Glutamatergic neuron (in vitro differentiated cells): ENCODE measurements around the gene HPSE2. TPM values are rescaled to one million over a fixed set of nuclear protein-coding genes. Genes with fewer than 3 reads are reported as not detected.

ENCODE experiments used
- DNase-seq: peaks from one replicate; pipeline ENCODE4 v3.0.0; 2022
- H3K27ac Mint-ChIP-seq: one replicate; pipeline ENCODE4 v1.8.0; 2020; ENCODE audit warnings: mild to moderate bottlenecking, mixed read lengths, inconsistent platforms; ENCODE audit not compliant: unreplicated experiment
- H3K27me3 Mint-ChIP-seq: one replicate; pipeline ENCODE4 v1.8.0; 2020; ENCODE audit warnings: mild to moderate bottlenecking, moderate library complexity, mixed read lengths, inconsistent platforms; ENCODE audit not compliant: unreplicated experiment
- H3K36me3 Mint-ChIP-seq: one replicate; pipeline ENCODE4 v1.8.0; 2020; ENCODE audit warnings: mild to moderate bottlenecking, mixed read lengths, inconsistent platforms; ENCODE audit not compliant: unreplicated experiment
- H3K4me1 Mint-ChIP-seq: one replicate; pipeline ENCODE4 v1.8.0; 2020; ENCODE audit warnings: mild to moderate bottlenecking, low read depth, mixed read lengths, inconsistent platforms; ENCODE audit not compliant: unreplicated experiment
- H3K4me3 Mint-ChIP-seq: one replicate; pipeline ENCODE4 v1.8.0; 2020; ENCODE audit warnings: mild to moderate bottlenecking, mixed read lengths, inconsistent platforms; ENCODE audit not compliant: unreplicated experiment
- H3K9me3 Mint-ChIP-seq: one replicate; pipeline ENCODE4 v1.8.0; 2020; ENCODE audit warnings: mild to moderate bottlenecking, moderate library complexity, mixed read lengths, inconsistent platforms; ENCODE audit not compliant: unreplicated experiment
- CTCF ChIP-seq: fragments of 200-600 bp; sonication (generic); IDR thresholded peaks from one replicate; pipeline ENCODE4 v1.5.0; 2021; ENCODE audit not compliant: partially characterized antibody, unreplicated experiment
- total RNA-seq: library from RNA; stranded (reverse); fragmentation: NEBNext Ultra II Directional; extraction: Animal tissue kit (Norgen Biotek cat#: 25700); gene quantifications from one replicate; pipeline ENCODE4 v1.2.1, GENCODE V29; 2021; ENCODE audit not compliant: unreplicated experiment

HPSE2 gene
- total RNA-seq, 1 donor from 2014 or later, result not detected

DNA sequence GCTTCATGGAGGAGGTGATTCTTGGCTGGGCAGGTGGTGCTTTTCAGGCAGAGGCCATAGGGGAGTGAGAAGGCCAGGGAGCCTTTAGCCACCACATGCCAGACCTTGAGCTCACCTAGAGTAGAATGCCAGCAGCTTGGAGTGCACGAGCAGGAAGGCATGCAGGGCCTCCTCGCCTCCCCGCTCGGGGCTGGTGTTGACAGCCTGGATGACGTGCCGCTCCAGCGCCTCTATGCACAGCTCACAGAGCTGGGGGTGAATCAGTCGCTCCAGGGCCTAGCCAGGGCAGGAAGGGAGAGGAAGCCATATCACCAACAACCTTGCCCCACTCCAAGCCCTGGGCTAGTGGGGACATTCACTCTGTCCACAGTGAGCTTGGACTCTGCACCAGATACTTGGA is 804.6 kb downstream of the HPSE2 start:
- Mint-ChIP-seq H3K27me3 (no peaks in the 10 kb centered on the region), H3K36me3 (peaks cover 24% of the 10 kb centered on the region)
- no peak for TF ChIP-seq CTCF

GRCh38 chr10:98430427-98430826 is 805.2 kb downstream of the HPSE2 start:
- Mint-ChIP-seq H3K27ac (no peak overlapping the region), H3K4me3 (no peak overlapping the region), H3K4me1 (no peaks in the 10 kb centered on the region), H3K9me3 (peaks cover 2% of the 10 kb centered on the region), H3K36me3 (peaks cover 24% of the 10 kb centered on the region), H3K27me3 (no peaks in the 10 kb centered on the region)
- no peak for DNase-seq
- TF ChIP-seq CTCF, result no peak

More for the DNA sequence above, 804.6 kb downstream of the HPSE2 start:
- H3K27ac Mint-ChIP-seq, result no peak overlapping the region
- peaks cover 2% of the 10 kb centered on the region for H3K9me3 Mint-ChIP-seq
- no peak overlapping the region for H3K4me3 Mint-ChIP-seq
- no peak for DNase-seq
- H3K4me1 Mint-ChIP-seq, result no peaks in the 10 kb centered on the region

GRCh38 chr10:98429320-98430072 is 806.2 kb downstream of the HPSE2 start:
- Mint-ChIP-seq H3K36me3 (peaks cover 24% of the 10 kb centered on the region), H3K9me3 (no peaks in the 10 kb centered on the region), H3K4me1 (no peaks in the 10 kb centered on the region), H3K4me3 (no peak overlapping the region), H3K27me3 (no peaks in the 10 kb centered on the region), H3K27ac (no peak overlapping the region)
- TF ChIP-seq CTCF, result no peak
- DNase-seq, result no peak

- no peak for DNase-seq
- H3K4me1 Mint-ChIP-seq, result no peaks in the 10 kb centered on the region
- no peak for TF ChIP-seq CTCF
- H3K27ac Mint-ChIP-seq, result no peak overlapping the region
- H3K9me3 Mint-ChIP-seq, result no peaks in the 10 kb centered on the region
- peaks cover 16% of the 10 kb centered on the region for H3K36me3 Mint-ChIP-seq
- H3K4me3 Mint-ChIP-seq, result no peak overlapping the region
- no peaks in the 10 kb centered on the region for H3K27me3 Mint-ChIP-seq
Measured at GRCh38 chr10:98427011-98427515, 808.6 kb downstream of the HPSE2 start.
